SU-DHL-6 (cell line): Measurements from ENCODE around the gene DYNC2H1.

Source experiments
- H2AFZ ChIP-seq: fragments of 200-600 bp; sonication (generic); 2 replicates; pipeline ENCODE4 v1.6.1; 2014; ENCODE audit warnings: low read depth, mild to moderate bottlenecking, moderate library complexity, mixed read lengths, antibody characterized with exemption, low read length; ENCODE audit not compliant: severe bottlenecking
- H3F3A ChIP-seq: fragments of 200-600 bp; shearing (Covaris generic); 2 replicates; pipeline ENCODE4 v1.6.0; 2016; ENCODE audit warnings: antibody characterized with exemption, mild to moderate bottlenecking; ENCODE audit not compliant: insufficient read depth
- H3K27ac ChIP-seq: fragments of 200-600 bp; sonication (generic); 2 replicates; pipeline ENCODE4 v1.5.1; 2016; ENCODE audit warnings: low read depth, mild to moderate bottlenecking, low read length, moderate library complexity, mixed read lengths
- H3K27me3 ChIP-seq: fragments of 200-600 bp; sonication (generic), shearing (Covaris generic); 2 replicates; pipeline ENCODE4 v1.6.0; 2014; ENCODE audit warnings: mild to moderate bottlenecking, low read length
- H3K36me3 ChIP-seq: fragments of 200-600 bp; sonication (generic); 2 replicates; pipeline ENCODE4 v1.6.1; 2014; ENCODE audit warnings: mild to moderate bottlenecking, low read length, mixed read lengths
- H3K4me2 ChIP-seq: fragments of 300-600, 200-600 bp; shearing (Covaris generic), sonication (generic); 2 replicates; pipeline ENCODE4 v1.6.0; 2014; ENCODE audit warnings: low read length, low read depth, mild to moderate bottlenecking; ENCODE audit not compliant: poor library complexity, severe bottlenecking
- H3K4me3 ChIP-seq: fragments of 200-600 bp; sonication (generic); 2 replicates; pipeline ENCODE4 v1.5.1; 2014; ENCODE audit warnings: antibody characterized with exemption, low read length, mild to moderate bottlenecking, mixed read lengths; ENCODE audit not compliant: insufficient read depth, poor library complexity, severe bottlenecking
- H3K79me2 ChIP-seq: fragments of 200-600 bp; sonication (generic); 2 replicates; pipeline ENCODE4 v1.6.1; 2014; ENCODE audit warnings: mild to moderate bottlenecking, low read length, moderate library complexity; ENCODE audit not compliant: insufficient read depth
- H3K9ac ChIP-seq: fragments of 200-600 bp; sonication (generic); 2 replicates; pipeline ENCODE4 v1.7.0; 2014; ENCODE audit warnings: mild to moderate bottlenecking, low read length
- H3K9me2 ChIP-seq: fragments of 200-600 bp; sonication (generic); replicated peaks from 2 replicates; pipeline ENCODE4 v1.6.1; 2014; ENCODE audit warnings: low read length; ENCODE audit not compliant: insufficient read depth
- H3K9me3 ChIP-seq: fragments of 200-600 bp; sonication (generic); 2 replicates; pipeline ENCODE4 v1.6.1; 2014; ENCODE audit warnings: low read length, mixed read lengths; ENCODE audit not compliant: insufficient read depth
- H4K20me1 ChIP-seq: fragments of 200-600 bp; sonication (generic); 2 replicates; pipeline ENCODE4 v1.6.1; 2014; ENCODE audit warnings: low read depth, mild to moderate bottlenecking, antibody characterized with exemption, low read length, moderate library complexity, mixed read lengths
- CTCF ChIP-seq: fragments of 200-600 bp; sonication (generic); IDR thresholded peaks from one replicate; pipeline ENCODE4 v1.5.1; 2017; ENCODE audit warnings: antibody characterized with exemption, mild to moderate bottlenecking, low read length, moderate library complexity; ENCODE audit not compliant: insufficient read depth, poor library complexity, severe bottlenecking
- EZH2phosphoT487 ChIP-seq: fragments of 200-600 bp; sonication (generic), shearing (Covaris generic); conservative IDR thresholded peaks from 2 replicates; pipeline ENCODE4 v1.6.1; 2018; ENCODE audit warnings: mild to moderate bottlenecking, antibody characterized with exemption, low read length, moderate library complexity, mixed read lengths

DYNC2H1 gene

GRCh38 chr11:103272876-103273275 lies 163.7 kb downstream of the DYNC2H1 start:
- Histone ChIP-seq H3F3A (no peaks in the 10 kb centered on the region), H3K9me3 (no peaks in the 10 kb centered on the region), H3K36me3 (no peaks in the 10 kb centered on the region), H3K4me3 (no peak overlapping the region), H3K27ac (no peak overlapping the region), H4K20me1 (no peaks in the 10 kb centered on the region), H3K4me2 (no peak overlapping the region), H3K79me2 (no peaks in the 10 kb centered on the region), H3K27me3 (no peaks in the 10 kb centered on the region), H2AFZ (no peak overlapping the region), H3K9ac (no peak overlapping the region), H3K9me2 (no peaks in the 10 kb centered on the region)
- TF ChIP-seq EZH2phosphoT487, result no peak
- TF ChIP-seq CTCF, result no peak

GRCh38 chr11:103274025-103274424 lies 164.8 kb downstream of the DYNC2H1 start:
- Histone ChIP-seq H3K27ac (no peak overlapping the region), H3K36me3 (no peaks in the 10 kb centered on the region), H3K9me3 (no peaks in the 10 kb centered on the region), H3K27me3 (no peaks in the 10 kb centered on the region), H3K4me2 (no peak overlapping the region), H3K79me2 (no peaks in the 10 kb centered on the region), H3K4me3 (no peak overlapping the region), H3K9me2 (no peaks in the 10 kb centered on the region), H3F3A (no peaks in the 10 kb centered on the region), H2AFZ (no peak overlapping the region), H4K20me1 (no peaks in the 10 kb centered on the region), H3K9ac (no peak overlapping the region)
- no peak for TF ChIP-seq EZH2phosphoT487
- no peak for TF ChIP-seq CTCF

- Histone ChIP-seq H3K27ac (no peak overlapping the region), H3K36me3 (no peaks in the 10 kb centered on the region), H4K20me1 (no peaks in the 10 kb centered on the region), H3K9me3 (no peaks in the 10 kb centered on the region), H3K79me2 (no peaks in the 10 kb centered on the region), H3F3A (no peaks in the 10 kb centered on the region), H2AFZ (no peak overlapping the region), H3K4me2 (no peak overlapping the region), H3K9me2 (no peaks in the 10 kb centered on the region), H3K9ac (no peak overlapping the region), H3K4me3 (no peak overlapping the region), H3K27me3 (no peaks in the 10 kb centered on the region)
- TF ChIP-seq EZH2phosphoT487, result no peak
- TF ChIP-seq CTCF, result no peak
Measured at GRCh38 chr11:103279821-103280220, 170.6 kb downstream of the DYNC2H1 start.
